Spleen (tissue), 11 donors: ENCODE measurements around the gene NOTUM. TPM values are rescaled to one million over a fixed set of nuclear protein-coding genes. Genes with fewer than 3 reads are reported as not detected.

Source experiments
- DNase-seq: peaks from one replicate; pipeline ENCODE4 v3.0.0-alpha.2; 2020
- H3K27ac ChIP-seq, 8 donors: fragments of 200-600 bp; sonication (generic) in 7 of 8; 1 replicate in 4 of 8; 2 replicates in 4 of 8; pipeline versions ENCODE4 v1.5.0 to v1.8.0; 2016 to 2021; ENCODE audit warnings: inconsistent platforms in 4 of 8, mild to moderate bottlenecking in 4 of 8, moderate library complexity in 1 of 8
- H3K27me3 ChIP-seq, 7 donors: fragments of 200-600 bp; sonication (generic) in 6 of 7; replicated peaks in 1 of 7; 1 replicate in 4 of 7; 2 replicates in 3 of 7; pipeline versions ENCODE4 v1.5.0 to v1.8.0; 2016 to 2021; ENCODE audit warnings: inconsistent platforms in 3 of 7, mild to moderate bottlenecking in 1 of 7
- H3K36me3 ChIP-seq, 6 donors: fragments of 200-600 bp; sonication (generic) in 5 of 6; 1 replicate in 4 of 6; 2 replicates in 2 of 6; pipeline versions ENCODE4 v1.5.0 to v1.8.0; 2016 to 2021; ENCODE audit warnings: inconsistent platforms in 2 of 6
- H3K4me1 ChIP-seq, 6 donors: fragments of 200-600 bp; sonication (generic) in 5 of 6; 1 replicate in 3 of 6; 2 replicates in 3 of 6; pipeline versions ENCODE4 v1.5.0 to v1.8.0; 2016 to 2021; ENCODE audit warnings: inconsistent platforms in 3 of 6
- H3K4me3 ChIP-seq, 8 donors: fragments of 200-600 bp; sonication (generic) in 7 of 8; 1 replicate in 4 of 8; 2 replicates in 4 of 8; pipeline versions ENCODE4 v1.5.0 to v1.8.0; 2016 to 2021; ENCODE audit warnings: inconsistent platforms in 4 of 8, mild to moderate bottlenecking in 4 of 8, moderate library complexity in 2 of 8
- H3K9me3 ChIP-seq, 8 donors: fragments of 200-600 bp; sonication (generic) in 7 of 8; 1 replicate in 4 of 8; 2 replicates in 4 of 8; pipeline versions ENCODE4 v1.5.0 to v1.8.0; 2016 to 2021; ENCODE audit warnings: inconsistent platforms in 4 of 8
- CTCF ChIP-seq, 11 experiments: fragments of 200-600 bp in 7 of 11; fragments of 450-650 bp in 4 of 11; sonication (generic) in 4 of 11; IDR thresholded peaks in 8 of 11; conservative IDR thresholded peaks in 3 of 11; 1 replicate in 7 of 11; 2 replicates in 4 of 11; pipeline versions ENCODE4 v1.4.0 to v1.8.0; 2016 to 2021; ENCODE audit warnings: antibody characterized with exemption in 11 of 11, inconsistent platforms in 4 of 11, mild to moderate bottlenecking in 1 of 11
- POLR2A ChIP-seq, 3 donors: fragments of 450-650 bp; IDR thresholded peaks; one replicate each; pipeline ENCODE4 v1.5.1; 2017; ENCODE audit warnings: antibody characterized with exemption in 3 of 3, mild to moderate bottlenecking in 1 of 3
- POLR2AphosphoS5 ChIP-seq, 3 donors: sonication (generic); formaldehyde crosslinking; IDR thresholded peaks; one replicate each; pipeline ENCODE4 v1.5.1; 2017; ENCODE audit warnings: antibody characterized with exemption in 3 of 3
- WGBS, 5 donors: extraction: QIAGEN DNeasy Blood & Tissue Kit in 3 of 5; methylation state at CpG; one replicate each; pipeline versions ENCODE4 v1.1.5 to v1.1.7; 2013 to 2018; 5-methylcytosine and 5-hydroxymethylcytosine counted together
- intact Hi-C: fragments of 100-400 bp; cut with DNase I; formaldehyde crosslinking; loops from one replicate; pipeline ENCODE4 v1.15.0; 2023; ENCODE audit warnings: low total_unique reads
- polyA plus RNA-seq, 3 donors: library from polyadenylated mRNA; stranded (reverse); fragments of 200-250 nt; gene quantifications; one replicate each; pipeline ENCODE4 v1.2.1, GENCODE V29; 2013
- total RNA-seq, 7 donors: library from RNA; depleted of rRNA in 3 of 7; stranded (reverse); fragments of >200 nt in 3 of 7; fragmentation: NEBNext Ultra II Directional in 4 of 7; extraction: Animal tissue kit (Norgen Biotek cat#: 25700) in 4 of 7; gene quantifications; one replicate each; pipeline versions ENCODE4 v1.1.0 to v1.2.1, GENCODE V29; 2016 to 2021
- donor health status: healthy with polysubstance abuse.
- donor health status: DM: no; HTN: no; CAD: no; lungs with moderate emphysema.
- donor health status: DM: no; HTN: no; CAD: no.
- donor health status: Bipolar disorder and iron deficiency.
- donor health status: healthy.
- donor health status: DM: no; HTN: no; CAD: no.
- donor health status: DM: yes; HTN: yes; CAD: no.

Gene NOTUM
- total and polyA plus RNA-seq, 10 donors, result 0.03 to 0.85 (median 0.11) TPM; not detected in 5

- intact Hi-C loops, result no loop called here
- 48 to 69% (median 58%) methylated on average over 9 of the region's 9 CpGs for WGBS, 5 donors
- Histone ChIP-seq H3K4me3 (no peak overlapping the region), H3K36me3 (peaks cover 0 to 69% (median 17%) of the 10 kb centered on the region in 6 donors), H3K27ac (no peak overlapping the region), H3K27me3 (no peaks in the 10 kb centered on the region), H3K9me3 (no peaks in the 10 kb centered on the region), H3K4me1 (peaks cover 7 to 66% (median 30%) of the 10 kb centered on the region in 6 donors)
- TF ChIP-seq POLR2A (IDR thresholded peaks at IDR 0.05), result no peak
- TF ChIP-seq CTCF (IDR thresholded peaks at IDR 0.05 in 8 of 11, conservative IDR thresholded peaks at IDR 0.05 in 3 of 11), result no peak
- no peak for TF ChIP-seq POLR2AphosphoS5 (IDR thresholded peaks at IDR 0.05)
- DNase-seq, result no peak
Observed at GRCh38 chr17:81980707-81981343, 19.8 kb upstream of the NOTUM start.

GRCh38 chr17:81980122-81980521 is 19.1 kb upstream of the NOTUM start:
- WGBS, 5 donors, result 86 to 98% (median 90%) methylated on average over 4 of the region's 4 CpGs
- no peak for DNase-seq
- intact Hi-C loops, result no loop called here
- Histone ChIP-seq H3K27ac (no peak overlapping the region), H3K27me3 (no peaks in the 10 kb centered on the region), H3K36me3 (peaks cover 0 to 62% (median 11%) of the 10 kb centered on the region in 6 donors), H3K4me1 (peaks cover 7 to 66% (median 30%) of the 10 kb centered on the region in 6 donors), H3K9me3 (no peaks in the 10 kb centered on the region), H3K4me3 (no peak overlapping the region)
- TF ChIP-seq POLR2AphosphoS5 (IDR thresholded peaks at IDR 0.05), result no peak
- no peak for TF ChIP-seq POLR2A (IDR thresholded peaks at IDR 0.05)
- no peak for TF ChIP-seq CTCF (IDR thresholded peaks at IDR 0.05 in 8 of 11, conservative IDR thresholded peaks at IDR 0.05 in 3 of 11)

DNA sequence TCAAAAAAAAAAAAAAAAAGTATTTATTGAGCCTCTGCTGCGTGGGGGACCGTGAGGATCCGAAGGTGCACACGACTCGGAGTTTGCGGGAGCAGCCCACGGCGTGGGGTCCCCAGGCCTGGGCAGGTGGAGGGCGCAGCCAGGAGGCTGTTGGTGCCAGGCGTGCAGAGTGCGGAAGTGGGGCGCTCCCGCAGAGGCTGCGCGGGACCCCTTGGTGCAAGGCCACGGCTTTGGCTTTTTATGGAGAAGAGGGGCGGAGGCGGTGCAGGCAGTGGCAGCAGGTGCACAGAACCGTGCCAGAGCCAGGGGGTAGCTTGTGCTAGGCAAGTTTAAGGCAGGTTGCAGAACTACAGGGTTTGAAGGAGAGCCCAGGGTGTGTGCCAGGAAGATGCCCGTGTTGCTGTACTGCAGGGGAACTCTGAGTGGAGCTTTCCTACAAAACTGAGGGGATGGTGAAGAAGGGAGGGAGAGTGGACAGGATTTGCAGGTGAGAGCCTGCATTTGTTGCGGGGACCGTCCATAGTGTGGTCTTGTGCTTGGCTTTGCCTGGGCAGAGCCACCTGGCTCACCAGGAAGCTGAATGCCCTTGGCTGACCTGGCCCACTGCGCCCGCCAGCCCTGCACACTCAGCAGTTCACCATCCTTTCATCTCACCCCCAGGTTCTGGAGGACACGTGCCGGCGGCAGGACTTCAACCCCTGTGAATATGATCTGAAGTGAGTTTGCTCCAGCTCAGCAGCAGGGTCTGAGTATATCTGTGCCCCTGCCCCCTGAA is 17.7 kb upstream of the NOTUM start:
- no peak for TF ChIP-seq POLR2A (IDR thresholded peaks at IDR 0.05)
- TF ChIP-seq CTCF (IDR thresholded peaks at IDR 0.05 in 8 of 11, conservative IDR thresholded peaks at IDR 0.05 in 3 of 11), result no peak
- TF ChIP-seq POLR2AphosphoS5 (IDR thresholded peaks at IDR 0.05), result no peak
- peak overlapping the region in 1 of 8 donors; percentile 98 for H3K27ac ChIP-seq
- peaks cover 0 to 3% (median 0%) of the 10 kb centered on the region in 8 donors for H3K9me3 ChIP-seq
- H3K4me3 ChIP-seq, result peak overlapping the region in 7 of 8 donors; percentile 90 to 97 (median 93)
- peaks cover 7 to 62% (median 30%) of the 10 kb centered on the region in 6 donors for H3K4me1 ChIP-seq
- no peak for DNase-seq
- H3K36me3 ChIP-seq, result peaks cover 0 to 48% (median 3%) of the 10 kb centered on the region in 6 donors
- 86 to 92% (median 90%) methylated on average over 25 to 27 of the region's 27 CpGs for WGBS, 5 donors
- intact Hi-C loops, result no loop called here
- H3K27me3 ChIP-seq, result no peaks in the 10 kb centered on the region
